AG04449 (cell line): ENCODE results near the gene FERMT2.

Experiments
- CTCF ChIA-PET: fragments of 350-600 bp; formaldehyde crosslinking; extraction: SDS; loops from one replicate; lab custom pipeline; 2021; ENCODE audit warnings: antibody characterized with exemption; lab: Yijun Ruan, JAX
- POLR2A ChIA-PET: fragments of 400-600, 350-600 bp; formaldehyde crosslinking; extraction: SDS; loops from one replicate; lab custom pipeline; 2020; ENCODE audit warnings: antibody characterized with exemption, inconsistent platforms; lab: Yijun Ruan, JAX
- DNase-seq: peaks from one replicate; pipeline ENCODE4 v3.0.0-alpha.2; 2010; ENCODE audit warnings: low read depth, low spot score
- H3K4me3 ChIP-seq: 2 replicates; pipeline ENCODE4 v1.5.1; 2011; ENCODE audit warnings: low read depth, mild to moderate bottlenecking, control low read depth, low read length
- TF ChIP-seq, protein P1 (sequence below): IDR thresholded peaks from one replicate; pipeline ENCODE4 v1.5.1; 2011; ENCODE audit warnings: mild to moderate bottlenecking, moderate library complexity, low read length, control low read depth, inconsistent platforms; ENCODE audit not compliant: insufficient read depth; ENCODE audit errors: missing control alignments

The FERMT2 gene

DNA sequence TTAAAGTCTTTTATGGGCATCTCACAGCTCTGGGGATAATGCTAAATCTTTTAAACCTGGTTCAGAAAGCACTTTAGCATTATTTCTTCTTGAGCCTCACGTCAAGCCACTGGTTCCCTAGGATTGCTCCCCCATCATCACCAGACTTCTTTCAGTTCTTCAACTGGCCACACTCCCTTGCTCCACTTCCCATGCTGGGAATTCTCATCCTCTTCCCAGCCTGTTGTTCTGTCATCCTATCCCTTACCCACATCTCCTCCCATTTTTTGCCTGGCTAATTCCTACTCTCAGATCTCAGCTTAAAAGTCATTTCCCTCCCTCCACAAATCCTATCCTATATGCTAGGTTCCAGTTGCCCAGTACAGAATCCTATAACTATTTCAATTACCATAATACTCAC lies 14.4 kb downstream of the FERMT2 start:
- POLR2A ChIA-PET, result no interaction called here
- DNase-seq, result no peak
- CTCF ChIA-PET, result interaction anchor here (2.2 kb wide), 1 partner anchor 12 kb away, joined by 8 read pairs; no protein-coding TSS in a partner anchor
- TF ChIP-seq, protein P1, sequence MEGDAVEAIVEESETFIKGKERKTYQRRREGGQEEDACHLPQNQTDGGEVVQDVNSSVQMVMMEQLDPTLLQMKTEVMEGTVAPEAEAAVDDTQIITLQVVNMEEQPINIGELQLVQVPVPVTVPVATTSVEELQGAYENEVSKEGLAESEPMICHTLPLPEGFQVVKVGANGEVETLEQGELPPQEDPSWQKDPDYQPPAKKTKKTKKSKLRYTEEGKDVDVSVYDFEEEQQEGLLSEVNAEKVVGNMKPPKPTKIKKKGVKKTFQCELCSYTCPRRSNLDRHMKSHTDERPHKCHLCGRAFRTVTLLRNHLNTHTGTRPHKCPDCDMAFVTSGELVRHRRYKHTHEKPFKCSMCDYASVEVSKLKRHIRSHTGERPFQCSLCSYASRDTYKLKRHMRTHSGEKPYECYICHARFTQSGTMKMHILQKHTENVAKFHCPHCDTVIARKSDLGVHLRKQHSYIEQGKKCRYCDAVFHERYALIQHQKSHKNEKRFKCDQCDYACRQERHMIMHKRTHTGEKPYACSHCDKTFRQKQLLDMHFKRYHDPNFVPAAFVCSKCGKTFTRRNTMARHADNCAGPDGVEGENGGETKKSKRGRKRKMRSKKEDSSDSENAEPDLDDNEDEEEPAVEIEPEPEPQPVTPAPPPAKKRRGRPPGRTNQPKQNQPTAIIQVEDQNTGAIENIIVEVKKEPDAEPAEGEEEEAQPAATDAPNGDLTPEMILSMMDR, result no peak
- H3K4me3 ChIP-seq, result no peak overlapping the region

DNA sequence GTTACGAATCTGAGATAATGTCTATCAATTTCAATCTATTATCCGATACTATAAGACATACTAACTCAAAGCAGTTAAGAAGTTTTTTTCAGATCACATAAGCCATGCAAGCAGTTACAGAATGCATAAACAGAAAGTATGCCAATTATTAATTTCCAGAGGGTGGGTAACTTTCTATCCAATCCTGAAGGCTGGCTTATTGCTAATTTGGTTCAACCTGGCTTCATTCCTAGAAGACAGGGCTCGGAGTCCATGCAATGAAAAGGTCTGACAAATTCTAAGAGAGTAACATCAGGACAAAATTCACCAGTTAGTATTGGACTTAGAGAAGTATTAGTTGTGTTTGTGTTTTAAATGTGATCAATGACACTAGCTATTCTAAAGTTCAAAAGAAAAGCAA lies 15.0 kb downstream of the FERMT2 start:
- DNase-seq, result no peak
- H3K4me3 ChIP-seq, result no peak overlapping the region
- TF ChIP-seq, protein P1, result no peak
- ChIA-PET CTCF (no interaction called here), POLR2A (no interaction called here)

DNA sequence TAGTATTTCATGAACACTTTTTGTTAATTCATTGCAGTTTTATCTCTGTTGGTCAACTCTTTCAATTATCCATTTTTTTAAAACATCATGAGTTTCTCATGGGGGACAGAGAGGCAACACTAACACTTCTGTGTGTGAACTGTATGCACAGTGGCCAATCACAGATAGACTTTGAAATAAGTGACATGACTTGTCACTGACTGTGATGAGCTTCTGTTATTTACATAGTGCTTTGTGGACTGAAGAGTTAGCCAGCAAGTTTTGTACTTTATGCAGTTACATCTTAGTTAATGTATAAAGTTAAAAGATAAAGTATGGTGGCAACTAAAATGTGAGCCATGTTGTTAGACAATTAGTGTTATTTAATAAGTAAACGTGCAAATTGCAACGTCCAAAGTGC lies 16.1 kb downstream of the FERMT2 start:
- CTCF ChIA-PET, result interaction anchor here (0.6 to 1.5 kb wide), 2 partner anchors 9 to 13 kb away, joined by 3 to 6 read pairs; no protein-coding TSS in a partner anchor
- no peak for DNase-seq
- no peak overlapping the region for H3K4me3 ChIP-seq
- POLR2A ChIA-PET, result interaction anchor here (1.0 to 1.6 kb wide), 2 partner anchors 12 to 16 kb away, joined by 3 to 4 read pairs; partner anchors contain the start of gene FERMT2
- TF ChIP-seq, protein P1, result no peak

DNA sequence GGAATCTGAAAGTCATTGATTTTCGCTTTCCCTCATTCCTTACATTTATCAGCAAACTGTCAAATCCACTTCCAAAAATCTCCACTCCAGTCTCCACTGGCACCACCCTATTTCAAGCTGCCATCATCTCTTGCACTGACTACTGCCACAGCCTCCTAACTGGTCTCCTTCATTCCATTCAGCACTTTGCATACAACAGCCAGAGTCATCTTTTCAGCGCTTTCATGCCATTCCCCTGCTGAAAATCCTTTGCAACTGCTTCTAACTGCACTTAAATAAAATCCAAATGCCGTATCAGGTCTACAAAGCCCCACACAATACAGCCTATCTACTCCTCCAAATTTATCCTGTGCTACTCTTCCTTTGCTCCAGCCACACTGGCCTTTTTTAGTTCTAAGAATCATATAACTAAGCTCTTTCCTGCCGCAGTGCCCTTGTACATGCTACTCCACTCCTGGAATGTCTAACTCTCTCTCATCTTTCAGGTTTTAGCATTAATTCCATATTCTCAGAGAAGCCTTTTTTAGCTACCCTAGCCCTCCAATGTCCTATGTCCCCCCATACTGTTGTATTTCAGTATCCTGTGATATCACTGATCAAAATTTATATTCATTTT lies 21.6 kb downstream of the FERMT2 start:
- TF ChIP-seq, protein P1, result no peak
- H3K4me3 ChIP-seq, result no peak overlapping the region
- CTCF ChIA-PET, result interaction anchor here (1.1 kb wide), 1 partner anchor 9 kb away, joined by 3 read pairs; no protein-coding TSS in a partner anchor
- POLR2A ChIA-PET, result no interaction called here
- no peak for DNase-seq

DNA sequence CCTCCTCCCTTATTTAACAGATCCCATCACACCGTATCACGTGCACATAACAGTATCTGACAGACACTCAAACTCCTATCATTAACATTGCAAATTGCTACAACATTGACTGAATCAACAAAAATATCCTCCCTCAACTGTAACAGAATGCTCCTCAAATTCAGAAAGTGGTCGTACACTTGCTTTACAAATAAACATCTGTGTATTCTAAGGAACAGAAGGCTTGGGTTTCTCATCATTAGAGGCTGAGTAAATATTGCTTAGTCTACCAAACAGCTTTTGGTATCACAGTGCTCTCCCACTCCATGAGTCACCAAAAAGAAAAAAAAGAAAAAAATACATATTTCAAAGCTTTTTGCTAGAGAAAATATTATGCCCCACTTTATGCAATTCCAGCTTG lies 23.9 kb downstream of the FERMT2 start:
- no peak for DNase-seq
- CTCF ChIA-PET, result no interaction called here
- H3K4me3 ChIP-seq, result no peak overlapping the region
- POLR2A ChIA-PET, result no interaction called here
- TF ChIP-seq, protein P1, result no peak

DNA sequence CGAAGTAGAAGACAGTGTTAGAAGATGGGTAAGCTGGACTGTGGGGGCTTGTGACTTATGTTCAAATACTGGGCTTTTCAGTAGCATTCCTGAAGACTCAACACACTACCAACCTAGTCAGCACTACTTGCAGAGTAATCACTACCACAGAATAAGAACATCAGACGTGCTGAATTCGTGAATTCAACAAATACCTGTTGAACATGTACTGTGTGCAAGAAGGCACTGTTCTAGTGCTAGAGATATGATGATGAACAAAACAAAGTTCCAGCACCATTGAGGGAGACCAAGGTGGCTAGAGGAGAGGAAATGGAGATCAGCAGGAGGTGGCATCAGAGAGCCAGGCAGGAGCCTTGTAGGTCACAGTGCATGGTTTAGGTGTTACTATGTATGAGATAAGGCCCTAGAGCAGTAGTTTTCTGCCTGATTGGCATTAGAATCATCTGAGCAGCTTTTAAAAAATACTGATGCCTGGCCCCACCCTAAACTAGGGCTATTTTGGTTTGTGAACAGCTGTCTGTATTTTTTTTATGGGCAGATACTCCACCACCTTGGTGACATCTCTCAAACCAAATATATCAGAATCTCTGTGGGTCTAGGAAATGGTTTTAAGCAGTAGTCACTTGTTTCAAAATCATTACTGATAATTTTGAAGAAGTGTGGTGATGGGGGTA lies 26.8 kb downstream of the FERMT2 start:
- DNase-seq, result no peak
- CTCF ChIA-PET, result no interaction called here
- H3K4me3 ChIP-seq, result no peak overlapping the region
- POLR2A ChIA-PET, result interaction anchor here (0.7 kb wide), 1 partner anchor 14 kb away, joined by 3 read pairs; no protein-coding TSS in a partner anchor
- TF ChIP-seq, protein P1, result no peak
